Measurements from ENCODE around the gene PEX14.
"Not testable (repeated sequence)": the region's sequence is repeated elsewhere in the genome, so short reads cannot be mapped to it uniquely, and the experiment has no call there.

PEX14 gene

DNA sequence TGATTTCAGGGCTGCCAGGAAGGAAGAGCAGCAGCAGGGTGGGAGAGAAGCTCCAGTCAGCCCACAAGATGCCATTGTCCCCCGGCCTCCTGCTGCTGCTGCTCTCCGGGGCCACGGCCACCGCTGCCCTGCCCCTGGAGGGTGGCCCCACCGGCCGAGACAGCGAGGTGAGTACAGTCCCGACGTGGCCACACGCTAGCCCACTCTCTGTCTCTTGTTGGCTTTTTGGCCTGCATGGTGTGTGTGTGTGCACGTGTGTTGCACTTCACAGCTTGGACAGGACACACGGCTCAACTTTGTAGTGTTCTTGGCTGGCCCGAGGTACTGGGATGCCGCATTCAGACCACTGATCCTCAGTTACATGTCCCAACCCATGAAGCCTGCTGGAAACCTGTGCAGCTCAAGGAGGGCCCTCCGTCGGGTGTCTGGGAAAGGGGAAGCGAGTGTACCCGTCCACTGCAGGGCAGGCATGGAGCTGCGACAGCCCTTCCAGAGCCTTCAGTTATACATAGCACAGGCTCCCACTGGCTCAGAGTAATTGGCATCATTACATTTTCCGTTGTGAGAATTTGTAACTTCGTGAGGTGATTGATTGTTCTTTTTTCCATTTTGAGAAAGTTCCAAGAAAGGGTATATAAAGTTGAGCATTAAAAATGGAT, 24.5 kb upstream of the PEX14 start:
- Histone ChIP-seq H3K4me2 (no peak overlapping the region), H3K9me3 (no peaks in the 10 kb centered on the region), H4K20me1 (no peaks in the 10 kb centered on the region), H3K9ac (no peak overlapping the region), H3K4me3 (no peak overlapping the region), H3K36me3 (peaks cover 39% of the 10 kb centered on the region; the same call in 1 of the 2 replicates), H3K4me1 (no peaks in the 10 kb centered on the region), H3K27me3 (no peaks in the 10 kb centered on the region), H3K27ac (no peak overlapping the region)
- TF ChIP-seq Cebpa-rat (IDR thresholded peaks at IDR 0.05), result no peak

DNA sequence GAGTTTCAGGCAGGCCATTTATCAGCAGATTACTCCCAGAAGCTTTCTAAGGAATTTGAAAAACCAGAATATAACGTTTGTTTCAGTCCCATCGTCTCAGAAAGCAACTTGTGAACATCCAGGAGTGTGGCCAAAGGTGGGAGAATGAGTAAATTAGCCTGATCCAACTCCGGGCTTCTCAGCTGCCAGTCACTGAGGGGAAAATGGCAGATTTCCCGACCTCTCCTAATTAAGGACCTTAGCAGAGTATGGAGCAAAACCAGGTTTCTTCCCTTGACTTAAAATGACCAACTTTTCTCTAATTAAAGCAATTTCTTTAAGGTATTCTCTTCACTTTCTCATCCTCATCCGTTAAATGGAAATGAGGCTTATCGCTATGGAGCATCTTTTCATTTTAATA, 23.9 kb upstream of the PEX14 start:
- H3K36me3 ChIP-seq, result peaks cover 41% of the 10 kb centered on the region
- no peak overlapping the region for H3K9ac ChIP-seq
- H3K4me1 ChIP-seq, result no peaks in the 10 kb centered on the region
- no peak overlapping the region for H3K27ac ChIP-seq
- H3K4me3 ChIP-seq, result no peak overlapping the region
- no peak for TF ChIP-seq Cebpa-rat (IDR thresholded peaks at IDR 0.05)
- no peak overlapping the region for H3K4me2 ChIP-seq
- H4K20me1 ChIP-seq, result no peaks in the 10 kb centered on the region
- H3K9me3 ChIP-seq, result no peaks in the 10 kb centered on the region
- H3K27me3 ChIP-seq, result no peaks in the 10 kb centered on the region

DNA sequence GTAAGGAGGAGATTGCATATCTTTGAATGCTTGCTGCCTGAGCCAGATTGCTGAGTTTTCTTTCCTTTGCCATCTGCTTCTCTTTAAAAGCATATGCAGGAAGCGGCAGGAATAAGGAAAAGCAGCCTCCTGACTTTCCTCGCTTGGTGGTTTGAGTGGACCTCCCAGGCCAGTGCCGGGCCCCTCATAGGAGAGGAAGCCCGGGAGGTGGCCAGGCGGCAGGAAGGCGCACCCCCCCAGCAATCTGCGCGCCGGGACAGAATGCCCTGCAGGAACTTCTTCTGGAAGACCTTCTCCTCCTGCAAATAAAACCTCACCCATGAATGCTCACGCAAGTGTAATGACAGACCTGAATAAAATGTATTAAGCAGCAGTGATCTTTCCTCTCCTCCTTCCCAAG, 23.5 kb upstream of the PEX14 start:
- peaks cover 40% of the 10 kb centered on the region for H3K36me3 ChIP-seq
- H3K4me3 ChIP-seq, result no peak overlapping the region
- no peak overlapping the region for H3K4me2 ChIP-seq
- no peak for TF ChIP-seq Cebpa-rat (IDR thresholded peaks at IDR 0.05)
- no peaks in the 10 kb centered on the region for H4K20me1 ChIP-seq
- H3K9ac ChIP-seq, result no peak overlapping the region
- no peaks in the 10 kb centered on the region for H3K27me3 ChIP-seq
- H3K9me3 ChIP-seq, result no peaks in the 10 kb centered on the region
- H3K27ac ChIP-seq, result no peak overlapping the region
- H3K4me1 ChIP-seq, result no peaks in the 10 kb centered on the region

DNA sequence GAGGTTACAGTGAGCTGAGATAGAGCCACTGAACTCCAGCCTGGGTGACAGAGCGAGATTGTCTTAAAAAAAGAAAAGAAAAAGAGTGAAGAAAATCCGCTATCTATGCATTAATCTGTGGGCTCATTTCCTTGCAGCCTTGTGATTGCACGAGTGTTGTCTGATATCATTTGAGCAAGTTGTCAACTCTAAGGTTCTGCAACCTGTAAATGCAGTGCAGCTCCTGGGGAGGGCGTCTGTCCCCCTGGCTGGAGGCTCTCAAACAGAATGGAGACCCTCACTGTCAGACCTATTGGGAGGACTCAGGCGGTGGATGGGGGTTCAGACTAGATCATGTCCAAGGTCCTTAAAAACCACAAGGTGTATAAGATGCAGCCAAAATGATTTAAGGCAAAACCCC, 18.7 kb upstream of the PEX14 start:
- peaks cover 24% of the 10 kb centered on the region for H3K4me1 ChIP-seq
- no peak overlapping the region for H3K27ac ChIP-seq
- no peak overlapping the region for H3K9ac ChIP-seq
- H3K9me3 ChIP-seq, result no peaks in the 10 kb centered on the region
- H3K4me2 ChIP-seq, result no peak overlapping the region
- no peaks in the 10 kb centered on the region for H3K27me3 ChIP-seq
- H4K20me1 ChIP-seq, result no peaks in the 10 kb centered on the region
- peaks cover 46% of the 10 kb centered on the region for H3K36me3 ChIP-seq
- TF ChIP-seq Cebpa-rat (IDR thresholded peaks at IDR 0.05), result no peak
- H3K4me3 ChIP-seq, result no peak overlapping the region

GRCh38 chr1:10456661-10457060, 18.1 kb upstream of the PEX14 start:
- Histone ChIP-seq H3K9me3 (no peaks in the 10 kb centered on the region), H3K4me2 (peak overlapping the region; percentile 63; the same call in 1 of the 2 replicates), H3K27me3 (no peaks in the 10 kb centered on the region), H4K20me1 (no peaks in the 10 kb centered on the region), H3K36me3 (peaks cover 52% of the 10 kb centered on the region), H3K4me3 (no peak overlapping the region), H3K4me1 (peaks cover 24% of the 10 kb centered on the region), H3K27ac (peak overlapping the region; percentile 11; the same call in 1 of the 2 replicates), H3K9ac (no peak overlapping the region)
- no peak for TF ChIP-seq Cebpa-rat (IDR thresholded peaks at IDR 0.05)

- Histone ChIP-seq H3K4me2 (peak overlapping the region; percentile 63), H3K4me1 (peaks cover 24% of the 10 kb centered on the region), H3K9ac (peak overlapping the region; percentile 28; the same call in 1 of the 2 replicates), H3K36me3 (peaks cover 60% of the 10 kb centered on the region), H3K27ac (peak overlapping the region; percentile 11)
- not testable (repeated sequence) for H3K9me3 ChIP-seq, H4K20me1 ChIP-seq, H3K4me3 ChIP-seq, H3K27me3 ChIP-seq
These were observed 17.3 kb upstream of the PEX14 start for GRCh38 chr1:10457462-10457861.

- Histone ChIP-seq H3K9ac (peak overlapping the region; percentile 28; the same call in 1 of the 2 replicates), H3K36me3 (peaks cover 64% of the 10 kb centered on the region), H3K4me2 (peak overlapping the region; percentile 63), H3K27me3 (no peaks in the 10 kb centered on the region), H3K4me3 (no peak overlapping the region), H3K27ac (peak overlapping the region; percentile 11), H3K9me3 (no peaks in the 10 kb centered on the region), H4K20me1 (no peaks in the 10 kb centered on the region), H3K4me1 (peaks cover 24% of the 10 kb centered on the region)
- TF ChIP-seq Cebpa-rat (IDR thresholded peaks at IDR 0.05), result no peak
These were observed 16.9 kb upstream of the PEX14 start for GRCh38 chr1:10457875-10458274.

DNA sequence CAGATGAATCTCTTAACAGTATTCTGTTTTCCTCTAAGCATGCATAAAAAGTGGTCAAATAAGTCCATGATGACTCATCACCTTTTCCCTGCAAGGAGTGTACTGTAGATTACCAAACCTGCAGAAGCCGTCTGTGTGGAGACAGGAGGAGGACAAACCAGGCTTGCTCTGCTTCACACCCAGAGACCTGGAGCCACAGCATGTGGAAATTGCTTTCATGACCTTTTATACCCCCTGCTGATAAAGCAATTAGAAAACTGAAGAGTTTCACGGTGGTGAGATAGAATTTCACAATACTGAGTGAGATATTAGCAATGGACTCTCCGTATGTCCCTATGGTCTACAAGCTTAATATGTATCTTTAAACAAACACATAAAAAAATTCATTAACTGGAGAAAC, 15.6 kb upstream of the PEX14 start:
- H3K9me3 ChIP-seq, result no peaks in the 10 kb centered on the region
- no peak overlapping the region for H3K27ac ChIP-seq
- no peak overlapping the region for H3K4me3 ChIP-seq
- H3K4me1 ChIP-seq, result peaks cover 24% of the 10 kb centered on the region
- H3K27me3 ChIP-seq, result no peaks in the 10 kb centered on the region
- no peak for TF ChIP-seq Cebpa-rat (IDR thresholded peaks at IDR 0.05)
- H3K36me3 ChIP-seq, result peaks cover 77% of the 10 kb centered on the region
- H3K4me2 ChIP-seq, result no peak overlapping the region
- no peak overlapping the region for H3K9ac ChIP-seq
- no peaks in the 10 kb centered on the region for H4K20me1 ChIP-seq

- no peak for TF ChIP-seq Cebpa-rat (IDR thresholded peaks at IDR 0.05)
- H3K9ac ChIP-seq, result no peak overlapping the region
- H4K20me1 ChIP-seq, result peaks cover 10% of the 10 kb centered on the region; the same call in 1 of the 2 replicates
- no peak overlapping the region for H3K4me2 ChIP-seq
- H3K36me3 ChIP-seq, result peaks cover 80% of the 10 kb centered on the region
- H3K27ac ChIP-seq, result no peak overlapping the region
- H3K27me3 ChIP-seq, result no peaks in the 10 kb centered on the region
- H3K4me3 ChIP-seq, result no peak overlapping the region
- H3K4me1 ChIP-seq, result peaks cover 19% of the 10 kb centered on the region
- H3K9me3 ChIP-seq, result no peaks in the 10 kb centered on the region
These were observed 7.7 kb upstream of the PEX14 start for GRCh38 chr1:10467078-10467477.

DNA sequence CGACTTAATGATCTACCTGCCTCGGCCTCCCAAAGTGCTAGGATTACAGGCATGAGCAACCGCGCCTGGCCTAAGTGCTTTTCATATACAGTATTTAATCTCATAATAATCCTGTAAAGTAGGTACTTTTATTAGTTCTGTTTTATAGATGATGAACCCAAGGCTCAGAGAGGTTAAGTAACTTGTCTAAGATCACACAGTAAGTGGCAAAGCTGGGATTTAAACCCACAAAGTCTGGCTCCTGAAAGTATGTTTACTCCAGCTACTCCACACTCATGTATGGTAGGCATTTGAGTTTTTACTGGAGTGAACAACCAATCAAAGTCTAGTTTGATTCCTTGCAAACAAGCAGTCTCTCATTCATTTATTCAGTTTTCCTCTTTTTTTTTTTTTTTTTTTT, 4.7 kb upstream of the PEX14 start:
- Histone ChIP-seq H3K4me1 (peaks cover 33% of the 10 kb centered on the region), H3K4me2 (no peak overlapping the region), H4K20me1 (peaks cover 10% of the 10 kb centered on the region; the same call in 1 of the 2 replicates), H3K9me3 (no peaks in the 10 kb centered on the region), H3K27ac (no peak overlapping the region), H3K36me3 (peaks cover 50% of the 10 kb centered on the region), H3K27me3 (no peaks in the 10 kb centered on the region), H3K9ac (no peak overlapping the region), H3K4me3 (no peak overlapping the region)
- TF ChIP-seq Cebpa-rat (IDR thresholded peaks at IDR 0.05), result no peak

All from BLaER1 (cell line).